Endothelial cell of umbilical vein (primary cell): ENCODE measurements around the gene PDE10A.

Experiments
- EZH2 ChIP-seq: IDR thresholded peaks from 2 replicates; pipeline ENCODE4 v1.6.1; 2012; ENCODE audit warnings: borderline replicate concordance, low read depth, mild to moderate bottlenecking, moderate library complexity, low read length, inconsistent platforms; ENCODE audit not compliant: severe bottlenecking
- GATA2 ChIP-seq: IDR thresholded peaks from 2 replicates; pipeline ENCODE4 v1.7.0; 2011; ENCODE audit warnings: low read depth, mild to moderate bottlenecking, moderate library complexity, mixed read lengths, low read length; ENCODE audit not compliant: insufficient read length, insufficient read depth
- JUN ChIP-seq: IDR thresholded peaks from 2 replicates; pipeline ENCODE4 v1.6.1; 2011; ENCODE audit warnings: borderline replicate concordance, low read depth; ENCODE audit not compliant: insufficient read length, insufficient read depth
- MAX ChIP-seq: IDR thresholded peaks from 2 replicates; pipeline ENCODE4 v1.6.1; 2011; ENCODE audit not compliant: insufficient read depth, insufficient read length
- MYC ChIP-seq: IDR thresholded peaks from one replicate; pipeline ENCODE4 v1.6.1; 2011; ENCODE audit warnings: mild to moderate bottlenecking, low read depth, low read length
- POLR2A ChIP-seq: IDR thresholded peaks from 2 replicates; pipeline ENCODE4 v1.6.1; 2012; ENCODE audit warnings: low read depth, mild to moderate bottlenecking, control low read depth, low read length
- POLR2AphosphoS5 ChIP-seq: IDR thresholded peaks from 2 replicates; pipeline ENCODE4 v1.6.1; 2012; ENCODE audit warnings: low read depth, mild to moderate bottlenecking, control low read depth, low read length, moderate library complexity; ENCODE audit not compliant: insufficient read depth
- TF ChIP-seq, protein P1 (sequence below), 2 donors: IDR thresholded peaks; 1 replicate in 1 of 2; 2 replicates in 1 of 2; pipeline ENCODE4 v1.5.1; 2011; ENCODE audit warnings: low read length in 2 of 2, mild to moderate bottlenecking in 2 of 2, moderate library complexity in 2 of 2, control low read depth in 1 of 2, inconsistent platforms in 1 of 2, low read depth in 1 of 2; ENCODE audit not compliant: insufficient read depth in 1 of 2; ENCODE audit errors: extremely low read depth in 1 of 2

DNA sequence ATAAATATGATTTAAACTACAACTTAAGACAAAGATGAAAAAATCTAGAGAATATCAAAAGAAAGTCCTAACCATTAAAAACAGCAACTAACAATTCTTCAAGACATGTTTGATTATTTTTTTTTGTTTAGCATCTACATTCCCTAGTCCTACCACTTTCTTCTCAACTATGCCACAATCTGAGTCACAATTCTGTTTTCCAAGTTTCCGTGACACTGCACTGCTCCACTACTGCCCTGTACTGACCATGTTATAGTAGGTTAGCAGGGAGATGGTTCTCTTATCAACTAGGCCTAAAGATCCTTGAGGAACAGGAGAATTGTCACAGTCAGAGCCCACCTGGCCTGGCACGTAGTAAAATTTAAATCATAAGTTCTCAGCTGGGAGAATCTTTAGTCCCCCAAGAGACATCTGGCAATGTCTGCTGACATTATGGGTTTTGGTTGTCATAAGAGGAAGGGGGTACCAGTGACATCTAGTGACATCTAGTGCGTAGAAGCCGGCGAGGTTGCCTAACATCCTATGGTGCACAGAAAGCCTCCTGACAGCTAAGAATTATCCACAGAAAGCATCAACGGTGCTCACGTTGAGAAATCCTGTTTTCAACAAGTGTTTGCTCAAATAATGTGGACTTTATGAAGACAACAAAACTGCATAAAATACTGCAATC, 100.5 kb downstream of the PDE10A start:
- TF ChIP-seq, protein P1, sequence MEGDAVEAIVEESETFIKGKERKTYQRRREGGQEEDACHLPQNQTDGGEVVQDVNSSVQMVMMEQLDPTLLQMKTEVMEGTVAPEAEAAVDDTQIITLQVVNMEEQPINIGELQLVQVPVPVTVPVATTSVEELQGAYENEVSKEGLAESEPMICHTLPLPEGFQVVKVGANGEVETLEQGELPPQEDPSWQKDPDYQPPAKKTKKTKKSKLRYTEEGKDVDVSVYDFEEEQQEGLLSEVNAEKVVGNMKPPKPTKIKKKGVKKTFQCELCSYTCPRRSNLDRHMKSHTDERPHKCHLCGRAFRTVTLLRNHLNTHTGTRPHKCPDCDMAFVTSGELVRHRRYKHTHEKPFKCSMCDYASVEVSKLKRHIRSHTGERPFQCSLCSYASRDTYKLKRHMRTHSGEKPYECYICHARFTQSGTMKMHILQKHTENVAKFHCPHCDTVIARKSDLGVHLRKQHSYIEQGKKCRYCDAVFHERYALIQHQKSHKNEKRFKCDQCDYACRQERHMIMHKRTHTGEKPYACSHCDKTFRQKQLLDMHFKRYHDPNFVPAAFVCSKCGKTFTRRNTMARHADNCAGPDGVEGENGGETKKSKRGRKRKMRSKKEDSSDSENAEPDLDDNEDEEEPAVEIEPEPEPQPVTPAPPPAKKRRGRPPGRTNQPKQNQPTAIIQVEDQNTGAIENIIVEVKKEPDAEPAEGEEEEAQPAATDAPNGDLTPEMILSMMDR (IDR thresholded peaks at IDR 0.05; ENCODE audit: extremely low read depth in 1 of 2, insufficient read depth in 1 of 2, low read depth in 1 of 2, low read length in 2 of 2) = no peak
- TF ChIP-seq POLR2AphosphoS5 (no peak), POLR2A (no peak), MAX (no peak), MYC (no peak), EZH2 (no peak), GATA2 (no peak), JUN (no peak)
